ENCODE results near the gene SLC7A8.

The SLC7A8 gene

GRCh38 chr14:23159532-23159931, 23.9 kb downstream of the SLC7A8 start:
- no peak for DNase-seq (ENCODE audit: low read depth in 4 of 4, low spot score in 1 of 4)

- no peak for DNase-seq (ENCODE audit: low read depth in 4 of 4, low spot score in 1 of 4)
Measured at GRCh38 chr14:23158779-23159178, 24.7 kb downstream of the SLC7A8 start.

GRCh38 chr14:23154964-23155587, 28.4 kb downstream of the SLC7A8 start:
- DNase-seq (ENCODE audit: low read depth in 4 of 4, low spot score in 1 of 4), result no peak

- DNase-seq (ENCODE audit: low read depth in 4 of 4, low spot score in 1 of 4), result no peak
Measured at GRCh38 chr14:23153851-23154796, 29.3 kb downstream of the SLC7A8 start.

GRCh38 chr14:23151342-23151741, 32.1 kb downstream of the SLC7A8 start:
- no peak for DNase-seq (ENCODE audit: low read depth in 4 of 4, low spot score in 1 of 4)

GRCh38 chr14:23149745-23150144, 33.7 kb downstream of the SLC7A8 start:
- DNase-seq (ENCODE audit: low read depth in 4 of 4, low spot score in 1 of 4), result no peak

GRCh38 chr14:23148591-23149249, 34.7 kb downstream of the SLC7A8 start:
- DNase-seq (ENCODE audit: low read depth in 4 of 4, low spot score in 1 of 4), result no peak

GRCh38 chr14:23147676-23148075, 35.8 kb downstream of the SLC7A8 start:
- no peak for DNase-seq (ENCODE audit: low read depth in 4 of 4, low spot score in 1 of 4)

- no peak for DNase-seq (ENCODE audit: low read depth in 4 of 4, low spot score in 1 of 4)
Measured at GRCh38 chr14:23146980-23147379, 36.5 kb downstream of the SLC7A8 start.

GRCh38 chr14:23146351-23146910, 37.0 kb downstream of the SLC7A8 start:
- DNase-seq (ENCODE audit: low read depth in 4 of 4, low spot score in 1 of 4), result no peak

- DNase-seq (ENCODE audit: low read depth in 4 of 4, low spot score in 1 of 4), result no peak
Measured at GRCh38 chr14:23145794-23146350, 37.6 kb downstream of the SLC7A8 start.

GRCh38 chr14:23143911-23144310, 39.5 kb downstream of the SLC7A8 start:
- DNase-seq (ENCODE audit: low read depth in 4 of 4, low spot score in 1 of 4), result no peak

GRCh38 chr14:23142826-23143225, 40.6 kb downstream of the SLC7A8 start:
- no peak for DNase-seq (ENCODE audit: low read depth in 4 of 4, low spot score in 1 of 4)

GRCh38 chr14:23141706-23142444, 41.6 kb downstream of the SLC7A8 start:
- no peak for DNase-seq (ENCODE audit: low read depth in 4 of 4, low spot score in 1 of 4)

- DNase-seq (ENCODE audit: low read depth in 4 of 4, low spot score in 1 of 4), result no peak
Measured at GRCh38 chr14:23140371-23140770, 43.1 kb downstream of the SLC7A8 start.

- no peak for DNase-seq (ENCODE audit: low read depth in 4 of 4, low spot score in 1 of 4)
Measured at GRCh38 chr14:23139874-23140273, 43.6 kb downstream of the SLC7A8 start.

GRCh38 chr14:23137813-23138535, 45.5 kb downstream of the SLC7A8 start:
- DNase-seq (ENCODE audit: low read depth in 4 of 4, low spot score in 1 of 4), result no peak

GRCh38 chr14:23137192-23137812, 46.2 kb downstream of the SLC7A8 start:
- DNase-seq (ENCODE audit: low read depth in 4 of 4, low spot score in 1 of 4), result no peak

GRCh38 chr14:23136566-23137133, 46.8 kb downstream of the SLC7A8 start:
- no peak for DNase-seq (ENCODE audit: low read depth in 4 of 4, low spot score in 1 of 4)
